GM12878 (cell line): ENCODE measurements around the gene SGMS1. TPM values are rescaled to one million over a fixed set of nuclear protein-coding genes. Genes with fewer than 3 reads are reported as not detected.

Source experiments
- CBFB ChIP-seq: IDR thresholded peaks from 2 replicates; pipeline ENCODE4 v1.6.1; 2016; ENCODE audit warnings: antibody characterized with exemption, low read depth
- CHD1 ChIP-seq: IDR thresholded peaks from 2 replicates; pipeline ENCODE4 v1.6.1; 2012; ENCODE audit warnings: low read depth, low read length, improper control_type of control experiment
- CREM ChIP-seq: IDR thresholded peaks from 2 replicates; pipeline ENCODE4 v1.6.1; 2014; ENCODE audit warnings: antibody characterized with exemption, low read depth
- IRF4 ChIP-seq: IDR thresholded peaks from 2 replicates; pipeline ENCODE4 v1.6.1; 2011; ENCODE audit warnings: low read depth, low read length
- IRF5 ChIP-seq: fragments of 450-650 bp; IDR thresholded peaks from 2 replicates; pipeline ENCODE4 v1.6.1; 2017; ENCODE audit warnings: borderline replicate concordance
- KLF5 ChIP-seq: fragments of 450-650 bp; IDR thresholded peaks from 2 replicates; pipeline ENCODE4 v1.6.1; 2014; ENCODE audit warnings: mild to moderate bottlenecking; ENCODE audit not compliant: partially characterized antibody
- LARP7 ChIP-seq: fragments of 450-650 bp; IDR thresholded peaks from 2 replicates; pipeline ENCODE4 v1.6.1; 2017; ENCODE audit warnings: mild to moderate bottlenecking
- MLLT1 ChIP-seq: fragments of 450-650 bp; IDR thresholded peaks from 2 replicates; pipeline ENCODE4 v1.6.1; 2016; ENCODE audit warnings: mild to moderate bottlenecking
- NR2C2 ChIP-seq: IDR thresholded peaks from 2 replicates; pipeline ENCODE4 v1.6.1; 2011; ENCODE audit warnings: borderline replicate concordance, low read depth; ENCODE audit not compliant: control insufficient read depth, insufficient read length
- POLR2AphosphoS2 ChIP-seq: IDR thresholded peaks from 2 replicates; pipeline ENCODE4 v1.6.1; 2011; ENCODE audit warnings: low read depth, mild to moderate bottlenecking, low read length, improper control_type of control experiment, moderate library complexity
- PRDM15 ChIP-seq: fragments of 450-650 bp; formaldehyde crosslinking; IDR thresholded peaks from 2 replicates; pipeline ENCODE4 v1.4.0; 2020; ENCODE audit warnings: mild to moderate bottlenecking, moderate library complexity
- SMC3 ChIP-seq: IDR thresholded peaks from 2 replicates; pipeline ENCODE4 v1.6.1; 2011; ENCODE audit warnings: low read length, improper control_type of control experiment, borderline replicate concordance
- TAF1 ChIP-seq: IDR thresholded peaks from 2 replicates; pipeline ENCODE4 v1.6.1; 2011; ENCODE audit warnings: mild to moderate bottlenecking, low read depth, low read length, borderline replicate concordance
- TCF12 ChIP-seq: IDR thresholded peaks from 2 replicates; pipeline ENCODE4 v1.6.1; 2011; ENCODE audit warnings: low read depth, mild to moderate bottlenecking, low read length
- polyA plus RNA-seq, 11 experiments: library from polyadenylated mRNA; depleted of rRNA in 4 of 11; unstranded in 6 of 11; stranded (reverse) in 5 of 11; fragments of >200 nt; fragmentation: Nextera tagmentation in 4 of 11; fragmentation: Illumina TruSeq in 1 of 11; extraction: Ambion mirVana in 4 of 11; extraction: Trizol in 1 of 11; gene quantifications; 1 replicate in 1 of 11; 2 replicates in 10 of 11; pipeline versions ENCODE4 v1.2.1 to v1.2.3, GENCODE V29; 2011 to 2016; ENCODE audit warnings: inconsistent platforms in 2 of 11, missing spikeins in 2 of 11, low read depth in 1 of 11
- total RNA-seq, 4 experiments: library from RNA; depleted of rRNA in 3 of 4; stranded (reverse); fragments of >200 nt in 3 of 4; fragmentation: Illumina TruSeq in 1 of 4; extraction: Trizol in 1 of 4; gene quantifications; 2 replicates each; pipeline versions ENCODE4 v1.2.1 to v1.2.3, GENCODE V29; 2013 to 2021
- TF ChIP-seq, protein P1 (sequence below): fragments of 450-650 bp; IDR thresholded peaks from 2 replicates; pipeline ENCODE4 v1.6.1; 2016; ENCODE audit warnings: mild to moderate bottlenecking

The SGMS1 gene
- total and polyA plus RNA-seq, 10 of the 15 experiments (the other 5 are each of a cell fraction or from before 2014, with no cell fraction given), result 1.4 to 14.5 (median 4.9) TPM

GRCh38 chr10:50566150-50566549 is 57.6 kb downstream of the SGMS1 start (continued):
- no peak for TF ChIP-seq IRF5
- no peak for TF ChIP-seq SMC3
- no peak for TF ChIP-seq CHD1
- no peak for TF ChIP-seq PRDM15 (CRISPR knock-in tag)
- no peak for TF ChIP-seq CREM
- TF ChIP-seq NR2C2, result no peak
- TF ChIP-seq, protein P1, sequence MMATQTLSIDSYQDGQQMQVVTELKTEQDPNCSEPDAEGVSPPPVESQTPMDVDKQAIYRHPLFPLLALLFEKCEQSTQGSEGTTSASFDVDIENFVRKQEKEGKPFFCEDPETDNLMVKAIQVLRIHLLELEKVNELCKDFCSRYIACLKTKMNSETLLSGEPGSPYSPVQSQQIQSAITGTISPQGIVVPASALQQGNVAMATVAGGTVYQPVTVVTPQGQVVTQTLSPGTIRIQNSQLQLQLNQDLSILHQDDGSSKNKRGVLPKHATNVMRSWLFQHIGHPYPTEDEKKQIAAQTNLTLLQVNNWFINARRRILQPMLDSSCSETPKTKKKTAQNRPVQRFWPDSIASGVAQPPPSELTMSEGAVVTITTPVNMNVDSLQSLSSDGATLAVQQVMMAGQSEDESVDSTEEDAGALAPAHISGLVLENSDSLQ, result no peak
- TF ChIP-seq LARP7, result no peak
- no peak for TF ChIP-seq KLF5
- no peak for TF ChIP-seq IRF4
- no peak for TF ChIP-seq CBFB
- TF ChIP-seq MLLT1, result no peak
- TF ChIP-seq POLR2AphosphoS2, result no peak
- TF ChIP-seq TCF12, result no peak
- TF ChIP-seq TAF1, result no peak
